H1 (cell line): ENCODE results near the gene PATJ. TPM values are rescaled to one million over a fixed set of nuclear protein-coding genes. Genes with fewer than 3 reads are reported as not detected.

Experiments used
- CTCF ChIA-PET: fragments of 300-600 bp; sonication (Branson Sonifier 250); formaldehyde crosslinking; loops from one replicate; lab custom pipeline; 2021; ENCODE audit not compliant: partially characterized antibody; lab: Charles Lee
- POLR2A ChIA-PET: fragments of 300-600 bp; sonication (Branson Sonifier 250); formaldehyde crosslinking; loops from one replicate; lab custom pipeline; 2021; ENCODE audit warnings: inconsistent platforms; ENCODE audit not compliant: partially characterized antibody; lab: Charles Lee
- DNase-seq, 2 experiments: peaks; one replicate each; pipeline versions ENCODE4 v3.0.0 to v3.0.0-alpha.2; 2010 to 2022; ENCODE audit warnings: low spot score in 2 of 2, low read depth in 1 of 2, mixed read lengths in 1 of 2
- FAIRE-seq: peaks from 2 replicates; lab custom pipeline; 2011; peaks lifted over from hg19 to GRCh38; lab: Jason Lieb, UNC
- H2AFZ ChIP-seq: 2 replicates; pipeline ENCODE4 v1.8.1; 2012; ENCODE audit warnings: low read length, inconsistent platforms
- H2AK5ac ChIP-seq: 2 replicates; pipeline ENCODE4 v1.6.1; 2013; ENCODE audit warnings: low read depth, low read length
- H2BK120ac ChIP-seq: replicated peaks from 2 replicates; pipeline ENCODE3; 2013; ENCODE audit warnings: low read depth, low read length, inconsistent platforms
- H2BK12ac ChIP-seq: 2 replicates; pipeline ENCODE4 v1.6.1; 2013; ENCODE audit warnings: low read depth, low read length
- H2BK15ac ChIP-seq: 2 replicates; pipeline ENCODE4 v1.6.1; 2013; ENCODE audit warnings: low read length
- H2BK20ac ChIP-seq: 2 replicates; pipeline ENCODE4 v1.6.1; 2013; ENCODE audit warnings: low read length
- H2BK5ac ChIP-seq: 2 replicates; pipeline ENCODE4 v1.6.1; 2013; ENCODE audit warnings: low read depth, low read length
- H3K14ac ChIP-seq: 2 replicates; pipeline ENCODE4 v1.6.1; 2013; ENCODE audit warnings: inconsistent platforms; ENCODE audit not compliant: insufficient read length
- H3K18ac ChIP-seq: 2 replicates; pipeline ENCODE4 v1.6.1; 2013; ENCODE audit warnings: low read length; ENCODE audit errors: extremely low read depth
- H3K23ac ChIP-seq: 2 replicates; pipeline ENCODE4 v1.6.1; 2013; ENCODE audit warnings: inconsistent platforms; ENCODE audit not compliant: insufficient read length
- H3K23me2 ChIP-seq: 2 replicates; pipeline ENCODE4 v1.6.1; 2013; ENCODE audit warnings: low read depth, low read length
- H3K27ac ChIP-seq: 2 replicates; pipeline ENCODE4 v1.6.1; 2011; ENCODE audit warnings: low read depth, low read length, inconsistent platforms
- H3K27me3 ChIP-seq, 4 experiments: replicated peaks in 1 of 4; 1 replicate in 1 of 4; 2 replicates in 3 of 4; pipeline versions ENCODE4 v1.6.1 to v1.8.1; 2011 to 2013; ENCODE audit warnings: low read length in 3 of 4, mild to moderate bottlenecking in 3 of 4, inconsistent platforms in 2 of 4, mixed read lengths in 2 of 4, moderate library complexity in 1 of 4; ENCODE audit not compliant: control insufficient read depth in 3 of 4, insufficient read depth in 3 of 4; ENCODE audit errors: extremely low read depth in 1 of 4
- H3K36me3 ChIP-seq, 4 experiments: 2 replicates each; pipeline versions ENCODE4 v1.6.1 to v1.8.1; 2011 to 2013; ENCODE audit warnings: mild to moderate bottlenecking in 4 of 4, low read length in 3 of 4, moderate library complexity in 2 of 4, control low read depth in 1 of 4, inconsistent platforms in 1 of 4; ENCODE audit not compliant: insufficient read depth in 4 of 4, control insufficient read depth in 2 of 4
- H3K4ac ChIP-seq: replicated peaks from 2 replicates; pipeline ENCODE3; 2013; ENCODE audit warnings: low read length, low read depth, mixed read lengths, inconsistent platforms; ENCODE audit not compliant: insufficient read length
- H3K4me1 ChIP-seq, 4 experiments: replicated peaks in 1 of 4; 1 replicate in 1 of 4; 2 replicates in 3 of 4; pipeline versions ENCODE4 v1.6.1 to v1.8.1; 2011 to 2013; ENCODE audit warnings: low read length in 3 of 4, inconsistent platforms in 2 of 4, mixed read lengths in 1 of 4; ENCODE audit not compliant: insufficient read depth in 4 of 4, control insufficient read depth in 3 of 4
- H3K4me2 ChIP-seq, 2 experiments: 2 replicates each; pipeline versions ENCODE4 v1.6.1 to v1.8.1; 2011 to 2013; ENCODE audit warnings: low read depth in 2 of 2, low read length in 2 of 2, control low read depth in 1 of 2, inconsistent platforms in 1 of 2, mild to moderate bottlenecking in 1 of 2; ENCODE audit not compliant: insufficient read depth in 1 of 2
- H3K4me3 ChIP-seq, 4 experiments: fragments of 200-600, 300-600 bp in 1 of 4; sonication (generic), shearing (Covaris generic), sonication (Bioruptor Twin) in 1 of 4; 2 replicates each; pipeline versions ENCODE4 v1.5.1 to v1.8.1; 2011 to 2016; ENCODE audit warnings: low read length in 4 of 4, low read depth in 3 of 4, control low read depth in 2 of 4, inconsistent platforms in 2 of 4, mild to moderate bottlenecking in 2 of 4, mixed read lengths in 1 of 4, moderate library complexity in 1 of 4; ENCODE audit not compliant: insufficient read depth in 2 of 4; ENCODE audit errors: extremely low read depth in 1 of 4
- H3K56ac ChIP-seq: replicated peaks from 2 replicates; pipeline ENCODE3; 2013; ENCODE audit warnings: low read depth, mild to moderate bottlenecking, mixed read lengths, low read length, inconsistent platforms; ENCODE audit not compliant: insufficient read length
- H3K79me1 ChIP-seq: 2 replicates; pipeline ENCODE4 v1.6.1; 2013; ENCODE audit warnings: low read depth, low read length, control low read depth
- H3K79me2 ChIP-seq, 2 experiments: 2 replicates each; pipeline versions ENCODE4 v1.6.1 to v1.8.1; 2012 to 2013; ENCODE audit warnings: low read length in 2 of 2, mild to moderate bottlenecking in 2 of 2, inconsistent platforms in 1 of 2; ENCODE audit not compliant: insufficient read depth in 2 of 2, control insufficient read depth in 1 of 2
- H3K9ac ChIP-seq, 4 experiments: replicated peaks in 1 of 4; 1 replicate in 1 of 4; 2 replicates in 3 of 4; pipeline versions ENCODE4 v1.6.1 to v1.8.1; 2011 to 2013; ENCODE audit warnings: low read depth in 3 of 4, low read length in 3 of 4, control low read depth in 2 of 4, mild to moderate bottlenecking in 2 of 4, moderate library complexity in 2 of 4, inconsistent platforms in 1 of 4; ENCODE audit errors: extremely low read depth in 1 of 4
- H3K9me3 ChIP-seq, 2 experiments: 2 replicates each; pipeline versions ENCODE4 v1.6.1 to v1.8.1; 2012 to 2013; ENCODE audit warnings: mild to moderate bottlenecking in 2 of 2, moderate library complexity in 2 of 2, control low read depth in 1 of 2, inconsistent platforms in 1 of 2, low read depth in 1 of 2, low read length in 1 of 2, mixed read lengths in 1 of 2; ENCODE audit not compliant: insufficient read depth in 2 of 2
- H4K20me1 ChIP-seq, 2 experiments: replicated peaks in 1 of 2; 2 replicates each; pipeline versions ENCODE3 to v1.8.1; 2011 to 2013; ENCODE audit warnings: inconsistent platforms in 2 of 2, low read length in 2 of 2, mild to moderate bottlenecking in 1 of 2; ENCODE audit not compliant: insufficient read depth in 2 of 2, control insufficient read depth in 1 of 2
- H4K5ac ChIP-seq: 2 replicates; pipeline ENCODE4 v1.6.1; 2013; ENCODE audit warnings: low read length, low read depth, mixed read lengths, inconsistent platforms; ENCODE audit not compliant: insufficient read length
- H4K8ac ChIP-seq: 2 replicates; pipeline ENCODE4 v1.8.0; 2013; ENCODE audit warnings: mild to moderate bottlenecking, moderate library complexity, low read length, inconsistent platforms; ENCODE audit not compliant: insufficient read depth; ENCODE audit errors: extremely low read depth
- H4K91ac ChIP-seq: replicated peaks from 2 replicates; pipeline ENCODE3; 2013; ENCODE audit warnings: low read length, mixed read lengths, inconsistent platforms; ENCODE audit not compliant: insufficient read length
- CBX5 ChIP-seq: fragments of 300-800, 300-1000 bp; sonication (generic); IDR thresholded peaks from 2 replicates; pipeline ENCODE4 v1.7.1; 2016; ENCODE audit warnings: antibody characterized with exemption, low read length, low read depth
- KDM1A ChIP-seq: fragments of 200-600, 300-600 bp; sonication (generic); IDR thresholded peaks from 2 replicates; pipeline ENCODE4 v1.7.1; 2016; ENCODE audit warnings: mild to moderate bottlenecking, low read length, borderline replicate concordance
- KDM4A ChIP-seq: IDR thresholded peaks from one replicate; pipeline ENCODE4 v1.7.1; 2012; ENCODE audit warnings: low read depth, mild to moderate bottlenecking, moderate library complexity, low read length, inconsistent platforms; ENCODE audit not compliant: severe bottlenecking
- MAFK ChIP-seq: IDR thresholded peaks from 2 replicates; pipeline ENCODE4 v1.6.1; 2012; ENCODE audit warnings: low read depth, mild to moderate bottlenecking, improper control_type of control experiment, low read length
- MAX ChIP-seq: IDR thresholded peaks from 2 replicates; pipeline ENCODE4 v1.6.1; 2012; ENCODE audit warnings: inconsistent platforms
- RBBP5 ChIP-seq: IDR thresholded peaks from 2 replicates; pipeline ENCODE4 v1.7.1; 2012; ENCODE audit warnings: low read depth, mild to moderate bottlenecking, inconsistent platforms, low read length, moderate library complexity, borderline replicate concordance
- RFX5 ChIP-seq: IDR thresholded peaks from 2 replicates; pipeline ENCODE4 v1.6.1; 2011; ENCODE audit warnings: low read depth, low read length, improper control_type of control experiment, borderline replicate concordance
- SP2 ChIP-seq: IDR thresholded peaks from 2 replicates; pipeline ENCODE4 v1.6.1; 2012; ENCODE audit warnings: mild to moderate bottlenecking, low read length, inconsistent platforms
- WGBS, 2 experiments: shearing (Covaris generic) in 1 of 2; methylation state at CpG; one replicate each; pipeline versions ENCODE4 v1.1.6 to v1.1.7; 2013 to 2015; ENCODE audit warnings: low lambda C conversion rate in 2 of 2, mixed read lengths in 2 of 2, inconsistent platforms in 1 of 2, low coverage in 1 of 2, missing lambda C conversion rate in 1 of 2; ENCODE audit not compliant: insufficient replicate concordance in 2 of 2, insufficient coverage in 1 of 2, insufficient read length in 1 of 2; ENCODE audit errors: extremely low coverage in 1 of 2, missing lambda C conversion rate in 1 of 2; 5-methylcytosine and 5-hydroxymethylcytosine counted together
- polyA plus RNA-seq, 7 experiments: library from polyadenylated mRNA; depleted of rRNA in 3 of 7; stranded (reverse) in 5 of 7; unstranded in 2 of 7; fragments of >200 nt in 5 of 7; fragments of 200-250 nt in 2 of 7; gene quantifications; 1 replicate in 5 of 7; 2 replicates in 1 of 7; 4 replicates in 1 of 7; pipeline versions ENCODE4 v1.2.1 to v1.2.3, GENCODE V29; 2011 to 2013; ENCODE audit warnings: missing spikeins in 2 of 7, mixed read lengths in 2 of 7
- total RNA-seq: library from RNA; stranded (reverse); fragmentation: NEBNext Ultra II Directional; extraction: Animal tissue kit (Norgen Biotek cat#: 25700); gene quantifications from 2 replicates; pipeline ENCODE4 v1.2.1, GENCODE V29; 2021
- TF ChIP-seq, protein P1 (sequence below): IDR thresholded peaks from 2 replicates; pipeline ENCODE4 v1.6.1; 2012; ENCODE audit warnings: low read length, inconsistent platforms

The PATJ gene
- total and polyA plus RNA-seq, 2 of the 8 experiments (the other 6 are each of a cell fraction or from before 2014, with no cell fraction given) = 8.2 to 55.6 TPM

GRCh38 chr1:61742620-61743430 is 545 bp downstream of the PATJ start:
- Histone ChIP-seq H4K5ac (peak overlapping the region; percentile 53), H3K4me2 (peak overlapping the region; percentile 72 to 78), H3K23ac (no peak overlapping the region), H3K4me3 (peak overlapping the region; percentile 73 to 90 (median 86)), H4K20me1 (no peaks in the 10 kb centered on the region), H3K27ac (no peak overlapping the region; the same call in 1 of the 2 replicates), H3K4ac (no peak overlapping the region), H3K23me2 (peaks cover 3% of the 10 kb centered on the region; the same call in 1 of the 2 replicates), H4K91ac (no peak overlapping the region), H3K36me3 (no peaks in the 10 kb centered on the region), H3K4me1 (peaks cover 0 to 8% (median 2%) of the 10 kb centered on the region in 4 experiments; a peak in 5 of 7 replicates), H4K8ac (peak overlapping the region; percentile 81; the same call in 1 of the 2 replicates), H3K14ac (no peak overlapping the region), H3K18ac (peak overlapping the region; percentile 87), H2BK12ac (no peak overlapping the region), H3K9ac (peak overlapping the region; percentile 73 to 89 (median 76)), H2BK15ac (no peak overlapping the region; the same call in 1 of the 2 replicates), H3K79me2 (peaks cover 14 to 45% of the 10 kb centered on the region in 2 experiments), H2BK20ac (no peak overlapping the region), H2BK120ac (no peak overlapping the region), H3K9me3 (no peaks in the 10 kb centered on the region), H3K56ac (no peak overlapping the region), H2AFZ (no peak overlapping the region), H3K79me1 (peaks cover 3% of the 10 kb centered on the region; the same call in 1 of the 2 replicates), H2AK5ac (no peak overlapping the region), H3K27me3 (no peaks in the 10 kb centered on the region), H2BK5ac (0 out of 2 replicates have a peak overlapping the region, but pooled peaks have one; percentile 32)
- DNase-seq = peak in 1 of 2 experiments; percentile 74
- 2% methylated on average over 37 of the region's 74 CpGs; no CpG with 5 or more reads in 1 of the 2 experiments for WGBS, 2 experiments
- no peak for FAIRE-seq
- ChIA-PET CTCF (interaction anchor here (0.5 to 1.1 kb wide), 2 partner anchors 55 to 102 kb away, joined by 3 read pairs; no protein-coding TSS in a partner anchor), POLR2A (interaction anchor here (0.8 to 1.8 kb wide), 6 partner anchors 11 to 37 kb away, joined by 3 to 6 read pairs (median 4); partner anchors contain the start of gene TM2D1)
- no peak; the same call in 1 of the 2 replicates for TF ChIP-seq RBBP5
- no peak for TF ChIP-seq MAFK
- TF ChIP-seq KDM4A = peak; percentile 86
- no peak; the same call in 1 of the 2 replicates for TF ChIP-seq MAX
- TF ChIP-seq KDM1A = no peak
- TF ChIP-seq CBX5 = no peak
- TF ChIP-seq SP2 = no peak
- TF ChIP-seq, protein P1, sequence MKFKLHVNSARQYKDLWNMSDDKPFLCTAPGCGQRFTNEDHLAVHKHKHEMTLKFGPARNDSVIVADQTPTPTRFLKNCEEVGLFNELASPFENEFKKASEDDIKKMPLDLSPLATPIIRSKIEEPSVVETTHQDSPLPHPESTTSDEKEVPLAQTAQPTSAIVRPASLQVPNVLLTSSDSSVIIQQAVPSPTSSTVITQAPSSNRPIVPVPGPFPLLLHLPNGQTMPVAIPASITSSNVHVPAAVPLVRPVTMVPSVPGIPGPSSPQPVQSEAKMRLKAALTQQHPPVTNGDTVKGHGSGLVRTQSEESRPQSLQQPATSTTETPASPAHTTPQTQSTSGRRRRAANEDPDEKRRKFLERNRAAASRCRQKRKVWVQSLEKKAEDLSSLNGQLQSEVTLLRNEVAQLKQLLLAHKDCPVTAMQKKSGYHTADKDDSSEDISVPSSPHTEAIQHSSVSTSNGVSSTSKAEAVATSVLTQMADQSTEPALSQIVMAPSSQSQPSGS = no peak
- no peak for TF ChIP-seq RFX5
